Ammon's horn (tissue), 1 donor: ENCODE results near the gene GNL1.
A peak's percentile ranks its signal among the peaks of the same experiment; 100 is the strongest.

Source experiments
- DNase-seq: peaks from one replicate; pipeline ENCODE4 v3.0.0-alpha.2; 2016; ENCODE audit warnings: low spot score

GNL1 gene, protein sequence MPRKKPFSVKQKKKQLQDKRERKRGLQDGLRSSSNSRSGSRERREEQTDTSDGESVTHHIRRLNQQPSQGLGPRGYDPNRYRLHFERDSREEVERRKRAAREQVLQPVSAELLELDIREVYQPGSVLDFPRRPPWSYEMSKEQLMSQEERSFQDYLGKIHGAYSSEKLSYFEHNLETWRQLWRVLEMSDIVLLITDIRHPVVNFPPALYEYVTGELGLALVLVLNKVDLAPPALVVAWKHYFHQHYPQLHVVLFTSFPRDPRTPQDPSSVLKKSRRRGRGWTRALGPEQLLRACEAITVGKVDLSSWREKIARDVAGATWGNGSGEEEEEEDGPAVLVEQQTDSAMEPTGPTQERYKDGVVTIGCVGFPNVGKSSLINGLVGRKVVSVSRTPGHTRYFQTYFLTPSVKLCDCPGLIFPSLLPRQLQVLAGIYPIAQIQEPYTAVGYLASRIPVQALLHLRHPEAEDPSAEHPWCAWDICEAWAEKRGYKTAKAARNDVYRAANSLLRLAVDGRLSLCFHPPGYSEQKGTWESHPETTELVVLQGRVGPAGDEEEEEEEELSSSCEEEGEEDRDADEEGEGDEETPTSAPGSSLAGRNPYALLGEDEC

DNA sequence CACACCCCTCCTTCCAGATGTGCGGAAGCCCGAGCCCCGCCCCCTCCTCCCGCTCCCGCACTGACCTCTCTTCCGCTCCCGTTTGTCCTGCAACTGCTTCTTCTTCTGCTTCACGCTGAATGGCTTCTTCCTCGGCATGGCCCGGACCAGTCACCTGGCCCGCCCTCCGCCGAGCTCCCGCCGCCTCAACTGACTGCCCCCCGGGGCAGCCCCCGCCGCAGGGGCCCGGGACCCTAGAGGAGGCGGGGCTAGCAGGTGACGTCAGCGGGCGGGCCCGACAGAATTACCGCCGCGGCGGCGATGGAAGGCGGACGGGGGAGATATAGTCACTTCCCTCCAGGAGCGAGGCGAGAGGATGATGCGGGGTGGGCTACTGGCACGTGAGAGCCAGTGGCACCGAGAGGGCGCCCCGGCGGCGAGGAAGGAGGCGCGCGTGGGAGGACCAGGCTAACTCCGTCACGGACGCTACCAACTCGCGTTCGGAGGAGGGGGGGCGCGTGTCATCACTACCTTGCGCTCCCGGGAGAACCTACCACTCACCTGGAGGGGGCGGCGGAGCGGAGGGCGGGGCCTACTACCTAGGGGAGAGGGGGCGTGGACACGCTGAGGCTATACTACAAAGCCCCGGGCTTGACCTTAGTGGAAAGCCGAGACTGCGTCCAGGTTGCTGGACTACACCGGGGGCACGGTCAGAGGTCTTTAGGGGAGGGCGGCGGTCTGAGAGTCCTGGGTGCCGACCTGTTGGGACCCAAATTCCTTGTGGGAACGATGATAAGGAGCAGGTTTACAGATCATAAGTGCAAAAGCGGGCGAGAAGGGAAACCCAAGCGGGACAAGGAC is at the start of gene GNL1:
TSS of gene GNL1 (minus strand) at position 424 of the 840 bp plus-strand sequence. CDS start at position 138, 286 bp downstream.
- peak; percentile 91 for DNase-seq

DNA sequence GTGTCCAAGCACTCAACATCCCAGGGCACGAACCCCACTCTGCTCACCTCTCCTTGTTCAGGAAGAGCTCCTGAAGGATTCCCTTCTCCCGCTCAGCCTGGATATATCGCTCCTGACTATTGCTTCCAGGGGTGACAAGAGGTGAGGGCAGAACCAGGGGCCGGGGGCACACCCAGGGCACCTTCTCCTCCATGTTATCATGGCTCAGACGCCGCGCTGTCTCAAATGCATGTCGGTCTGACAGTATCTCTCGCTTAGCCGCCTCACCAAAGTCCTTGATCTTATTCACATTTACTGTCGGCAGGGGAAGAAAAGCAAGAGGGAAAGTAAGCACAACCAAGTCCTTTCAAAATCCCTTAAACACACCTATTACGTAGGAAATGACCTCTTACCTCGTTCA is 47.7 kb upstream of the GNL1 start:
- no peak for DNase-seq

DNA sequence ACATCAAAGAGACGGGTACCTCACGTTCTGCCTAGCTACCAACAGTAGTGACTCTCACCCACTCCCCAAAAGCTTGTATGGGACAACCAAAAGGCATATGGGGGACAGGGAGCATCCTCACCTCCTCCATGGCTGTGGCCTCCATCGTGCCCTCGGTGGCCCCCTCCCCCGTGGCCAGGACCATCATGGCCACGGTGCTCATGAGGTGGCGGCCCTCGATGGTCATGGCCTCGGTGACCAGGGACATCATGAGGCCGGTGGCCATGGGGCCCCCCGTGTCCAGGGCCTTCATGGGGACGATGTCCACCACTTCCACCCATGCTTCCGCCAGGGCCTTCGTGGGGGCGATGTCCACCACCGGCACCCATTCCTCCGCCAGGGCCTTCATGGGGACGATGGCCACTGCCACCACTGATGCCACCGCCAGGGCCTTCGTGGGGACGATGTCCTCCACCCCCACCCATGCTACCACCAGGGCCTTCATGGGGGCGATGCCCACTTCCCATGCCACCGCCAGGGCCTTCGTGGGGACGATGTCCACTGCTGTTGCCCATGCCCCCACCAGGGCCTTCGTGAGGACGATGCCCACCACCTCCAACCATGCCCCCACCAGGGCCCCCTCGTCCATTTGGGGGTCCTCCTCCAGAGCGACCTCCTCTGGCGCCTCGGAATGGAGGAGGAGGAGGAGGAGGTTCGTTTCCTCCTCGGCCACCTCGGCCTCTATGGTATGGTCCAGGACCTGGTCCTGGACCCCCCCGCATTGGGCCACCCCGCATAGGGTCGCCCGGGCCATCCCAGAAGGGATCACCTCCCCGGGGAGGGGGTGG is 45.7 kb upstream of the GNL1 start:
- no peak for DNase-seq

DNA sequence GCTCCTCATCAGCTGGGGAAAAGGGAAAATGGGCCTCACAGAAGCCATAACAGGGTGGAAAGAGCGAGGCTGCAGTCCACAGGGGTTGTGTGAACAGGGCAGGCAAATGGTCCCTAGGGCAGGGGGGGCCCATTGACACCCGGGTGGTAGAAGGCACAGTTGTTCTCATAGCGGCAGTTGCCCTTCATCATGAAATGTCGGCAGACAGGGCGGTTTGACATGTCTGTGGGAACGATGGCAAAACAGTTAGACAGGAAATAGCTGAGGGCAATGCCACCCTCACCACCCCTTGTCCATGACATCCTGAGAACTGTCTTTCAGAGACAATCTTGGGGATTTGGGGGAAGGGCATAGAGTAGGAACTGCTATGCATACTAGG is 45.1 kb upstream of the GNL1 start:
- no peak for DNase-seq

DNA sequence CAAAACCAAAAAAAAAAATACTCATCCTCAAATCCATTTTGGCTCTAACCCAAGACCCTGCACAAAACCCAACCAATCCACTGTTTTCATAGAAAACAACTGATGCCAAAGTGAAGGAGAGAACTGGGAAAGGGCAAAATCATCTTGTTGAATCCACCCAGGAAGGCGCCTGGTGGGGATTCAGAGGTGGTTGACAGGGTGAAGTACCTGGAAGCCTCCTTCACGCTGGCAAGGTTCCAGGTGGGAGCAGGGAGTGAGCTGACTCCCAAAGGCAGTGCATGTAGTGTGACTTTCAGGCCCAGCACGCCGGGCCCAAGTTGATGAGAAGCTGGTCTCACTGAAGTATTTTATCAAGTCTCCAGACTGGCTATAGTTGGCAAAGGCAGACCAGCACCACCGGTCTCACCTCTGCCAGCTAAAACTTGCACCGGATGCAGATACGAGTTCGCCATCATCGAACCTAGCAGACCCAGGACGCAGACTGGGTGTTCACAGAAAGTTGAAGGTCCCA is 44.2 kb upstream of the GNL1 start:
- no peak for DNase-seq

GRCh38 chr6:30599625-30600324 is 43.5 kb upstream of the GNL1 start:
- no peak for DNase-seq

DNA sequence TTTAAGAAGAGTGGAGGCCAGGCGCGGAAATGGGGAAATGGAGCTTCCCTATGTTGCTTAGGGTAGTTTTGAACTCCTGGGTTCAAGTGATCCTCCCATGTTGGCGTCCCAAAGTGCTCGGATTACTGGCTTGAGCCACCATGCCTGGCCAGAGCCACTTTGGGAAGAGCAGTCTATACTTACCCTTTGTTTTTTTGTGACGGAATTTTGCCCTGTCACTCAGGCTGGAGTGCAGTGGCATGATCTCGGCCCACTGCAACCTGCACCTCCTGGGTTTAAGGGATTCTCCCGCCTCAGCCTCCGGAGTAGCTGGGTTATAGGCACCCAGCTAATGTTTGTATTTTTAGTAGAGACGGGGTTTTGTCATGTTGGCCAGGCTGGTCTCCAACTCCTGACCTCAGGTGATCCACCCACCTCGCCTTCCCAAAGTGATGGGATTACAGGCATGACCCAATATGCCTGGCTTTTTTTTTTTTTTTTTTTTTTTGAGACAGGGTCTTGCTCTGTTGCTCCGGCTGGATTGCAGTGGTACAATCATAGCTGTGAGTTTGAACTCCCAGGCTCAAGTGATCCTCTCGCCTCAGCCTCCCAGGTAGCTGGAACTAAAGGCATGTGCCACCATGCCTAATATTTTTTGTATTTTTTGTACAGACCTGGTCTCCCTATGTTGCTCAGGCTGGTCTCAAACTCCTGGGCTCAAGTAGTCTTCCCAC is 42.8 kb upstream of the GNL1 start:
- DNase-seq = no peak

- peak; percentile 78 for DNase-seq
Measured at GRCh38 chr6:30597315-30598144, 41.2 kb upstream of the GNL1 start.

DNA sequence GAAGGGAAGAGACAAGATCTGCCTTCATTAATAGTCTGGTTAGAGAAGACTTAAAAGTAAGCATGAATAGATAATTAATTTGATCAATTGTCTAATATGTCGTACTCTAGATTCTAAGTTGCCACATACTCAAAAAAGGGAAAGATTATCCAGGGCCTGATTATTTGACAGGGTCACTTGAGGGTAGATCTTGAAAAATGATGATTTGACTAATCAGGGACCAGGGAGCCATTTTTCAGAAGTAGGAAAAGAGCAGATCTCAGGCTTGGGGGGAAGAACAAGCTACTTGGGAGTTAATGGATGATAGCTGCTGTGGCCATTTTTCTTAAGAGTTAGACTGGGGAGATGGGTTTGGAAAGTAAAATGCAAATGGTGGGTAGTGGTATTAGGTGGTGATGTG is 36.0 kb upstream of the GNL1 start:
- no peak for DNase-seq

DNA sequence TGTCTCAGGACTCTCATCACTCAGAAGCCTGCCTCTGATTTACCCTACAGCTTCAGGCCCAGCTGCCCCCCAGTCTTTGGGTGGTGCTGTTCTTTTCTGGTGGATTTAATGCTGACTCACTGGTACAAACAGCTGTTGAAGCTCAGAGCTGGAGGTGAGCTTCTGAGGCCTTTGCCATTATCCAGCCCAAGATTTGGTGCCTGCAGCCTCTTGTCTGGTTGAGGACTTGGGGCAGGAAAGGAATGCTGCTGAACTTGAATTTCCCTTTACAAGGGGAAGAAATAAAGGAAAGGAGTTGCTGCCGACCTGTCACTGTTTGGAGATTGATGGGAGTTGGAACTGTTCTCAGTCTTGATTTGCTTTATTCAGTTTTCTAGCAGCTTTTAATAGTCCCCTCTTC is 34.7 kb upstream of the GNL1 start:
- DNase-seq = no peak

DNA sequence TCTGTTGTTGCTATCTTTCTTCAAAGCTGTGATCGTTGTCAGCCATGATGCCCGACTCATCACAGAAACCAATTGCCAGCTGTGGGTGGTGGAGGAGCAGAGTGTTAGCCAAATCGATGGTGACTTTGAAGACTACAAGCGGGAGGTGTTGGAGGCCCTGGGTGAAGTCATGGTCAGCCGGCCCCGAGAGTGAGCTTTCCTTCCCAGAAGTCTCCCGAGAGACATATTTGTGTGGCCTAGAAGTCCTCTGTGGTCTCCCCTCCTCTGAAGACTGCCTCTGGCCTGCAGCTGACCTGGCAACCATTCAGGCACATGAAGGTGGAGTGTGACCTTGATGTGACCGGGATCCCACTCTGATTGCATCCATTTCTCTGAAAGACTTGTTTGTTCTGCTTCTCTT is 34.2 kb upstream of the GNL1 start:
- DNase-seq = no peak

DNA sequence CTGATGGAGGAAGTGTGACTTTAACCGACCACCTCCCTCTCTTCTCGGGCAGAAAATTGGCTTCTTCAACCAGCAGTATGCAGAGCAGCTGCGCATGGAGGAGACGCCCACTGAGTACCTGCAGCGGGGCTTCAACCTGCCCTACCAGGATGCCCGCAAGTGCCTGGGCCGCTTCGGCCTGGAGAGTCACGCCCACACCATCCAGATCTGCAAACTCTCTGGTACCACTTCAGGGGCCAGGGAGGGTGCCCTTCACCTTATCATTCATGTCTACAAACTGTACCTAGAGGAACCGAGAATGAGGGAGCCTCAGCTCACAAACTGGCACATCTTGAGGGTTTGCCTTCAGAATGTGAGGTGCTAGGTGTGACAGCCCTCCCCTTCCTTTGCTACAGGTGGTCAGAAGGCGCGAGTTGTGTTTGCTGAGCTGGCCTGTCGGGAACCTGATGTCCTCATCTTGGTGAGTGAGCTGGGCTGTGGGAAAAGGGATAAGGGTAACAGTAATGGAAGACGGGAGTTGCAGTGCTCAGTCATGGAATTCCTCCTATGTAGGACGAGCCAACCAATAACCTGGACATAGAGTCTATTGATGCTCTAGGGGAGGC is 33.6 kb upstream of the GNL1 start:
- no peak for DNase-seq

GRCh38 chr6:30583921-30584320 is 27.6 kb upstream of the GNL1 start:
- DNase-seq = no peak

DNA sequence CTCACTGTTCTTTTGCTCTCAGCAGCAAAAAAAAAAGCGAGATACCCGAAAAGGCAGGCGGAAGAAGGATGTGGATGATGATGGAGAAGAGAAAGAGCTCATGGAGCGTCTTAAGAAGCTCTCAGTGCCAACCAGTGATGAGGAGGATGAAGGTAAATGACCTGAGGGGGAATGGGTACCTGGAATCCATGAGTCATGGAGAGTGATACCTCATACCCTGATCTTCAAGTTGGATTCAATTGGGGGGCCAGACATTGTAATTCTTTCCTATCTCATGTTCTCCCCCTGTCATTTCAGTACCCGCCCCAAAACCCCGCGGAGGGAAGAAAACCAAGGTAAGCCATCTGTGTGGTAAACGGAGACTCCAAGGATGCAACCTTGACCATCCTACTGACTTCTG is 21.8 kb upstream of the GNL1 start:
- no peak for DNase-seq

GRCh38 chr6:30573113-30573512 is 16.8 kb upstream of the GNL1 start:
- no peak for DNase-seq

DNA sequence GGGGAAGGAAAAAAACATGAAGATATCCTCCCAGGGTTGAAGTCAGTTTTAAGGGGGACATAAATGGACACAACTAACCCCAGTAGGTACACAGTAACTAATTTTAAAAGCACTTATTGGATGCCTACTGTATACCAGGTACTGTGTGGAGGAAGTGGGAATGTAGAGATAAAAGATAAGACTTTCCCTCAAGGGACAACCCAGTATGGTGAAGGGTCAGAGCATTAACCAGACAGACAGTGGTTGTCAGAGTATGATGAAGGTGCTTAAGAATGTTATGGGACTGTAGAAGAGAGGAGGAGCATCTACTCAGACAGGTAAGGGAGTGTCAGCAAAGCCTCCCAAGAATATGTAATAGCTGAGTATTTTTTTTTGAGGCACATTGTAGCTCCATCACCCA is 15.9 kb upstream of the GNL1 start:
- no peak for DNase-seq

- no peak for DNase-seq
Measured at GRCh38 chr6:30571762-30572082, 15.4 kb upstream of the GNL1 start.

- DNase-seq = peak; percentile 98
Measured at GRCh38 chr6:30571075-30571761, 14.9 kb upstream of the GNL1 start, which contains the start of gene ABCF1. TSS of gene ABCF1 (plus strand) at chr6:30571442. CDS start at chr6:30571488, 46 bp downstream.

- DNase-seq = no peak
Measured at GRCh38 chr6:30570740-30571074, 14.4 kb upstream of the GNL1 start.
